BE2C (cell line): ENCODE measurements around the gene CEACAM16.
A peak's percentile ranks its signal among the peaks of the same experiment; 100 is the strongest.

ENCODE experiments used
- DNase-seq: peaks from one replicate; pipeline ENCODE4 v3.0.0-alpha.2; 2020
- H3K27me3 ChIP-seq: fragments of 250-450 bp; sonication (Bioruptor Pico); 2 replicates; pipeline ENCODE4 v1.5.1; 2020; ENCODE audit warnings: mild to moderate bottlenecking
- H3K36me3 ChIP-seq: fragments of 250-450 bp; sonication (Bioruptor Pico); 2 replicates; pipeline ENCODE4 v1.5.1; 2020; ENCODE audit warnings: mild to moderate bottlenecking
- H3K4me1 ChIP-seq: fragments of 250-450 bp; sonication (Bioruptor Pico); 2 replicates; pipeline ENCODE4 v1.5.1; 2020
- H3K4me3 ChIP-seq: 2 replicates; pipeline ENCODE4 v1.5.1; 2011; ENCODE audit warnings: low read depth, low read length
- H3K9me3 ChIP-seq: fragments of 250-450 bp; sonication (Bioruptor Pico); 2 replicates; pipeline ENCODE4 v1.5.1; 2020
- TF ChIP-seq, protein P1 (sequence below): IDR thresholded peaks from 2 replicates; pipeline ENCODE4 v1.5.1; 2012; ENCODE audit warnings: mild to moderate bottlenecking, low read depth, low read length

The CEACAM16 gene

DNA sequence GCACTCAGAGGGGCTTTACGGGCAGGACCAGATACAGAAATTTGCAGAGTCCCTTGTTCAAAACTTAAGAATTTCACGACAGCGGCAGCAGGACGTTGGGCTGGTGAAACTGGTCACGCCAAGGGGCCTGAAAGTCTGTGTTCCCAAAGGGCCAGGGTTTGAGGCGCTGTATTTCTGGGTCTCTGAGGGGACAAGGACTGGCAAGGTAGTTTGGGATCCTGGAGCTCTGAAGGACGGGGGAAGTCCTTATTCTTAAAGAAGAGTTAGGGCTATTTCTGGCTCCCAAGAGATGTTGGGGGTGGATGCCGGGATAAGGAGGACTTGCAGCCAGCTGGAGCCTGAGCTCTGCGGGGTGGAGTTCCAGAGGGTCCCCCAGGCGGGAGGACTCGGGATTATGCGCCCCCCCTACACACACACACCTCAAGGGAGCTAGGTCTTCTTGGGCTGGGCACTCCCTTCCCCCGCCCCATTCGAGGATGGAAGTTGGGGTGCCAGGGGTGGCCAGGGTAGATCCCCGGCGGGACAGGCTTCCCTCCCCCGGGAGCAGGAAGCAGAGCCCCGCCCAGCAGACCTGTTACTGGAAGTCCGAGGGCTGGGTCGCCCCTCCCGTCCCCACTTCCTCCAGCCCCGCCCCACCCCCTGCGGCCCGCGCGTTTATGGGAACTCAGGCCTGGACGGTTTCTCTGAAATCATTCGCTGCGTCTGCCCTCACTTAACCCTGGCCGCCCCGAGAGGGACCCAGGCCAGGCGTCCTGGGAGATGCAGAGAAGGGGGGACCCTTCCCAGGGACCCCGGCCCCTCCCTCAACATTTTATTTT is 55.2 kb downstream of the CEACAM16 start:
- peak; percentile 76 for DNase-seq
- Histone ChIP-seq H3K36me3 (no peaks in the 10 kb centered on the region; the same call in none of the 2 replicates), H3K4me3 (peak overlapping the region; percentile 52), H3K9me3 (no peaks in the 10 kb centered on the region), H3K4me1 (peaks cover 14% of the 10 kb centered on the region), H3K27me3 (no peaks in the 10 kb centered on the region)
- TF ChIP-seq, protein P1, sequence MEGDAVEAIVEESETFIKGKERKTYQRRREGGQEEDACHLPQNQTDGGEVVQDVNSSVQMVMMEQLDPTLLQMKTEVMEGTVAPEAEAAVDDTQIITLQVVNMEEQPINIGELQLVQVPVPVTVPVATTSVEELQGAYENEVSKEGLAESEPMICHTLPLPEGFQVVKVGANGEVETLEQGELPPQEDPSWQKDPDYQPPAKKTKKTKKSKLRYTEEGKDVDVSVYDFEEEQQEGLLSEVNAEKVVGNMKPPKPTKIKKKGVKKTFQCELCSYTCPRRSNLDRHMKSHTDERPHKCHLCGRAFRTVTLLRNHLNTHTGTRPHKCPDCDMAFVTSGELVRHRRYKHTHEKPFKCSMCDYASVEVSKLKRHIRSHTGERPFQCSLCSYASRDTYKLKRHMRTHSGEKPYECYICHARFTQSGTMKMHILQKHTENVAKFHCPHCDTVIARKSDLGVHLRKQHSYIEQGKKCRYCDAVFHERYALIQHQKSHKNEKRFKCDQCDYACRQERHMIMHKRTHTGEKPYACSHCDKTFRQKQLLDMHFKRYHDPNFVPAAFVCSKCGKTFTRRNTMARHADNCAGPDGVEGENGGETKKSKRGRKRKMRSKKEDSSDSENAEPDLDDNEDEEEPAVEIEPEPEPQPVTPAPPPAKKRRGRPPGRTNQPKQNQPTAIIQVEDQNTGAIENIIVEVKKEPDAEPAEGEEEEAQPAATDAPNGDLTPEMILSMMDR, result no peak

DNA sequence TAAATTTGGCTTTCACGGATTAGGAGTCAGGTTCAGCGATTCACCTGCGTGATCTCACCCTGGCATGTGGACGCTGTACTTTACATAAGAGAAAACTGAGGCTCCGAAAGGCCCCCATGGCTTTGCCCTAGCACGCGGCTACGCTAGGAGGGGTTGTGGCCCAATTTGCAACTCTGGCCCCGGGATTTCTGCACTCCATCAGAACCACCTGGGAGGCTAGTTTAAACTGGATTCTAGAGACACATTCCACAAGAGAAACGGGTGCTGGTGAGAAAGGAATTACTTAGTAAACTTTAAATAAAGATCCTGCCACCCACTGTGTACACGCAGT is 55.8 kb downstream of the CEACAM16 start:
- H3K9me3 ChIP-seq, result no peaks in the 10 kb centered on the region
- H3K4me1 ChIP-seq, result peaks cover 14% of the 10 kb centered on the region
- no peaks in the 10 kb centered on the region for H3K27me3 ChIP-seq
- TF ChIP-seq, protein P1, result no peak
- peak overlapping the region; percentile 52 for H3K4me3 ChIP-seq
- no peaks in the 10 kb centered on the region; the same call in none of the 2 replicates for H3K36me3 ChIP-seq
- DNase-seq, result no peak

DNA sequence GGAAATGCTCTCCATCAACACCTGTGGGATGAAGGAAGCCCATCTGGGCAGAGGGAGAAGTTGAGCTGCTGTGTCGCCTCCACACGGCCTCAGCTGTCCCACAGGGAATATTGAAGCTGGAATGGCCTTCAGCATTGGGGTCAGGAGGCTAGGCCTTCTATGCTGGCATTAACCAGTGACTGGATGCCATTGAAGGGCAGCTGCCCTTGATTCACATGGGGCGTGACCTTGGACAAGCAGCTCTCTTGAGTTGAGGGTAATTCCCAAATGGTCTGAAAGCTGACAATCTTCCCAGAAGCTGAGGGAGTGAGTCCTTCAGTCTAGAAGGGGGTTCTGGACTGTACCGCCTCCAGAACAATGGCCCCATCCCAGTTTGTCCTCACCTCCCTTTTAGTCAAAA is 56.3 kb downstream of the CEACAM16 start:
- Histone ChIP-seq H3K4me3 (no peak overlapping the region), H3K4me1 (peaks cover 14% of the 10 kb centered on the region), H3K36me3 (no peaks in the 10 kb centered on the region; the same call in none of the 2 replicates), H3K27me3 (no peaks in the 10 kb centered on the region), H3K9me3 (no peaks in the 10 kb centered on the region)
- TF ChIP-seq, protein P1, result no peak
- no peak for DNase-seq

DNA sequence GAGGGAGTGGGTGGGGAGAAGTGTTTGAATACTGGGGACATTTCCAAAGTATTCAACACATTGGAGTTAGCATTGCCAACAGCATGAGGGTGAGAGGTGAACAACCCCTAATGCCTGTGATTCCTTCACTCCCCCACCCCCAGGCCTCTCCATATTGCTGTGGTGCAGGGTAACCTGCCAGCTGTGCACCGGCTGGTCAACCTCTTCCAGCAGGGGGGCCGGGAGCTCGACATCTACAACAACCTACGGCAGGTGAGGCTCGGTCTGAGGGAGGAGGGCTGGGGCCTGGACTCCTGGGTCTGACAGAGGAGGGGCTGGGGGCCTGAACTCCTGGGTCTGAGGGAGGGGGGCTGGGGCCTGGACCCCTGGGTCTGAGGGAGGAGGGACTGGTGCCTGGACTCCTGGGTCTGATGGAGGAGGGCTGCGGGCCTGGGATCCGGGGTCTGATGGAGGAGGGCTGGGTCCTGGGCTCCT is 57.2 kb downstream of the CEACAM16 start:
- Histone ChIP-seq H3K4me1 (peaks cover 14% of the 10 kb centered on the region), H3K27me3 (no peaks in the 10 kb centered on the region), H3K36me3 (no peaks in the 10 kb centered on the region; the same call in none of the 2 replicates), H3K4me3 (no peak overlapping the region), H3K9me3 (no peaks in the 10 kb centered on the region)
- DNase-seq, result no peak
- TF ChIP-seq, protein P1, result no peak

DNA sequence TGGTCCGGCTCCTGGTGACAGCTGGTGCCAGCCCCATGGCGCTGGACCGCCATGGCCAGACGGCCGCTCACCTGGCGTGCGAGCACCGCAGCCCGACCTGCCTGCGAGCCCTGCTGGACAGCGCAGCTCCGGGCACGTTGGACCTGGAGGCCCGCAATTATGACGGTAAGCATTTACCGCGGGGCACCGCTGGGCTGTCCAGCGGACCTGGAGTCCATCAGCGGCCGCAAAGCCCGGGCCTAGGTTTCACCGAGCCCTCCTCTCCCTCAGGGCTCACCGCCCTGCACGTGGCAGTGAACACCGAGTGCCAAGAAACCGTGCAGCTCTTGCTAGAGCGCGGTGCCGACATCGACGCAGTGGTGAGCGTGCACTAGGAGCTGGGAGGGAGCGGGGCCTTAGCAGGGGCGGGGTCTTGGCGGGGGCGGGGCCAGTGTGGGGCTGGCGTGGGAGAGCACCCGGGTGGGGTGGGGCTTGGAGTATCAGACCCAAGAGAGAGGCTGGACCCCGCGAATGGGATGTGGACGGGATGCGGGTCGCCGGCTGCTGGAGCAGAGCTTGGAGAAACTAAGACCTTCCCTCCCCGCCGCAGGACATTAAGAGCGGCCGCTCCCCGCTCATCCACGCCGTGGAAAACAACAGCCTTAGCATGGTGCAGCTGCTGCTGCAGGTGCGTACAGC is 58.2 kb downstream of the CEACAM16 start:
- peaks cover 14% of the 10 kb centered on the region for H3K4me1 ChIP-seq
- H3K4me3 ChIP-seq, result peak overlapping the region; percentile 71
- no peaks in the 10 kb centered on the region for H3K9me3 ChIP-seq
- H3K27me3 ChIP-seq, result no peaks in the 10 kb centered on the region
- TF ChIP-seq, protein P1, result no peak
- DNase-seq, result peak; percentile 83
- H3K36me3 ChIP-seq, result no peaks in the 10 kb centered on the region; the same call in none of the 2 replicates
